Glomerular visceral epithelial cell (primary cell): Measurements from ENCODE around the gene FAM83F.
"Not testable (repeated sequence)": the region's sequence is repeated elsewhere in the genome, so short reads cannot be mapped to it uniquely, and the experiment has no call there.

Experiments
- DNase-seq: peaks from one replicate; pipeline ENCODE4 v3.0.0-alpha.2; 2016; ENCODE audit errors: extremely low spot score

FAM83F gene

GRCh38 chr22:40014667-40015248 lies 20.0 kb downstream of the FAM83F start:
- DNase-seq, result no peak

GRCh38 chr22:40015358-40015976 lies 20.7 kb downstream of the FAM83F start:
- no peak for DNase-seq

DNA sequence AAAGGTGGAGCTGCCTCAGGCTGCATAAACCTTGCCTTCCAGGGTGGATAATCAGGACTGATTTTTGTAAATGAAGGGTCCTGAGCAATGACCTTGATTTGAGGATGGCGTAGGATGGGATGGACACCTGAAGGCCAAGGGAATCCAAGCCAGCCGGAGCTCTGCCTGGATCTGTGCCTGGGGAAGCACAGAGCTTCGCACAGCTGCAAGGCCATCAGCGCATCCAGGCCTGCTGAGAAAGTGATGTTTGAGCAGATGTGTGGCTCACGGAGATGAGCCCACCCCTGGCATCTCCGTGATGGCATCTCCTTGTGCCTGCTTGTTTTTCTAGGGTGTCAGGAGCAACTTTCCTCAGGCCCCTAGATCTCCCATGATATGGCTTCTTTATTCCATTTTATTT lies 23.3 kb downstream of the FAM83F start:
- no peak for DNase-seq

- no peak for DNase-seq
These were observed 24.3 kb downstream of the FAM83F start for GRCh38 chr22:40019100-40019499.

DNA sequence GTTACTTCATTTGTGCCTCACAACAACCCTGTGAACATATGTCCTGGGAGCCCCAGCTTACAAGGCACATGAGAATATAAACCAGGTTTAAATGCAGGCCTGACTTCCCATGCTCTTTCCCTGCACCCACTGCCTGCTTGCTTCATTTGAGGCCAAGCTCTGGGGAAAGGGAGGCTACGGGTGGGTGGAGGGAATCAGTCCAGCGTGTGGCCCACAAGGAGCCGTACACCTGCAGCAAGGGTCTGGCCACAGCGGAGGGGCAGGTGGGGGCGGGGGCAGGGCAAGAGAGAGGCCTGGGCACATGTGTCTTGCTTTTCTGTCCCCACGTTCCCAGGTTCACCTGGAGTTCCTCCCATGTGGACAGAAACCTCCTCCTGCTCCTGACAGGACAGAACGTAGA lies 26.2 kb downstream of the FAM83F start:
- DNase-seq, result no peak

- no peak for DNase-seq
These were observed 26.7 kb downstream of the FAM83F start for GRCh38 chr22:40021401-40022000.

DNA sequence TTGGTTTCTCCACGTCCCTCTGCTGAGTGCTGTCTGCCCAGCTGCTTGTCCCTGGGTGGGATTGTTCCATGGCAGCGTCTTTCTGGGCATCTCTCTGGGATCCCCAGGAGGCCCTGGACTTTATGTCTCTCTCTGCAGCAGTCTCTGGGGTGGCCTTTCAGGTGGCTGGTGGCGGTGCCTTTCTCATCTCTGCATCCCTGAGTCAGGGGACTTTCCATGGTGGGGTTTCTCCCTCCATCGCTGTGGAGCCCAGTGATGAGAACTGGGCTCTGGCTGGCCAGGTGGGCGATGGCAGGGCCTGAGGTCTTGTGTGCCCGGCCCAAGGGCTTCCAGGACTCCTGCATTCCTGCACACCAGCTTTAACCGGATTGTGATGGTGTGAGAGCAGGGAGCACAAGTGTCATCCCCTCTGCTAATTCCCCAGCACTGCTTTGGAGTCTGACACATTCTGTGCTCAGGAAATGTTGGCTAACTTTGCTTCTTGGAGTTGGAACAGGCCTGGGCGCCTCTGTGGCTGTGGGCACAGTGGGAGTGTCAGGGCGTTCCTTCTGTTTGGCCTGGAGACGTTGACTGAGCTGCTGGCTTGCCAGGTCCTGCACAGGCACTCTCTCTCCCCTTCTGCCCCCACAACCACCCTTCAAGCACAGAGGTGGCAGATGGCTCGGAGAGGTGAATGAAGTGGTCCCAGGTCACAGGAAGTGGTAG lies 27.9 kb downstream of the FAM83F start:
- no peak for DNase-seq

- no peak for DNase-seq
These were observed 28.6 kb downstream of the FAM83F start for GRCh38 chr22:40023341-40023841.

- peak; percentile 60 for DNase-seq
These were observed 29.7 kb downstream of the FAM83F start for GRCh38 chr22:40024201-40025061.

GRCh38 chr22:40025062-40025379 lies 30.3 kb downstream of the FAM83F start:
- not testable (repeated sequence) for DNase-seq

GRCh38 chr22:40025856-40026255 lies 31.1 kb downstream of the FAM83F start:
- DNase-seq, result no peak

GRCh38 chr22:40026641-40027040 lies 31.9 kb downstream of the FAM83F start:
- DNase-seq, result no peak

GRCh38 chr22:40027191-40028097 lies 32.7 kb downstream of the FAM83F start:
- DNase-seq, result no peak

DNA sequence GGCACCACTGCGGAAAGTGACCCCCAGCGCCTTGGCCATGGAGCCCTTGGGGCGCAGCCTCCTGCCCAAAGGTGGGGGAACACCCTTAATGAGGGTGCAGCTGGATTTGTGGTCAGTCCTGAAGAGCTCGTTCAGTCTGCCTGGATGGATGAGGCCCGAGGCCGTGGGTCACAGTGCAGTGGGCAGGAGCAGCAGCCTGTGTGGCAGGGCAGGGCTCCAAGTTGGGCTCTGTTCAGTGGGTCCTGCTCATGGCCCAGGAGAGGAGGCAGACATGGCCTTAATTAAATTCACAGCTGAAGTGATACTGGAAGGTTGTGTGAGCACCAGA lies 33.3 kb downstream of the FAM83F start:
- no peak for DNase-seq

DNA sequence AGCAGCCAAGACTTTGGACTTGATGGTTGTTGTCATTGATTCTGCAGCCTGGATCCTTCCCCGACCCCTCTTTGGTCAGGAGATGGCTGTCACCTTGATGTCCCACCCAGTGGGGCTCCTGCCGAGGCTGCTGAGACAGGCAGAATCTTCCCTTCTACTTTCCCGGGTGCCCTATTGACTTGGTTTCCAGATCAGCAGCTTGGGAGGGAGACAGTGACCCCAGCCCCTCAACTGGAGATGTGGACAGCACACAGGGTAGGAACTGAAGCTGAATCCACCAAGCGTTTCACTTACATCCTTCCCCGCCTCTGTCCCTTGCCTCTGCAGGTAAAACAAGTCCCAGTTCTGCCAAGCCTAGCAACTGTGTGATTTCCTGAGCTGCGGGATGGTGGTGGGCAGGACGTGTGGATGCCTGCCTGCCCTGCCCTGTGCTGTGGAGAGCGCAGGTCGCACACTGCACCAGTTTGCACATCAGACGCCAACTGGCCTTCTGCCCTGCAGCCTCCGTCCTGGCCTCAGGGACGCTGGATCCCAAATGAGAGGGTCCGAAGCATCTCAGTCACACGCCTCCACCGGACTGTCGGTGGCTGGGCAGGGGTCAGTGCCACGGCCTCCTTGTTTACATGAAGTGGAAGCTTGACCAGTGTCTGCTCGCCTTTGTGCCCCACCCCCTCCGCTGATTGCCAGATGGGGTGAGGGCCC lies 34.6 kb downstream of the FAM83F start:
- DNase-seq, result no peak

DNA sequence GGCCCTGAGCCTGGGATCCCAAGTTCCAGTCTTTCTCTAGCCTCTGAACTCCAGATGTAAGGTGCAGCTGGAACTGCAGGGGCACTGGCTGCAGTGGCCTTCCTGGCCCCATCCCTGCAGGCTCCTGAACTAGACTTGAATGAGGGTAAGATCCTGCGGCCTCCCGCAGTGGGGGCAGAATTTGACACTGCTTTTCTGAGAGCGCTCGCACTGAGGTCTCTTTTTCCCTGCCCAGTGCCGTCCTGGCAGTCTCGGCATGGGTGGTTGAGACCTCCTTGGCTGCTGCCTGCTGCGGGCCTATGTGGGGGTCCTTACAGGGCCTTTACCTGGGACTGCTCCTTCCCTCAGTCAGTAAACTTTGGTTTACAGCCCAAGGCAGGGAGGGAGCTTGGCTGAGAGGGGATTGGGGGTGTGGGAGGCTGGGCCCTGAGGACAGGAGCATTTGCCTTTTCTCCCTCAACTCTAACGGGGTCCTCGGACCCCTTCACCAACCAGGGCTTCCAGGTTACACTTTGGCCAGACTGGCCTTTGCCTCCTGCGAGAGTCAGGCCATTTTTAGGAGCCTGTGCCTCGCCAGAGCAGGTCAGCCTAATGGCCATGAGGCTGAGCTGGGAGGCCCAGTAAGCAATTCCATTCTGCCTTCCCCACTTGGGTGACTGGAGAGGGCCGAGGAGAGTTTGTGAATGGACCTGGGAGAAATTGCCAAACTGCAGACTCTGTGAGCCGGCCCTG lies 35.4 kb downstream of the FAM83F start:
- DNase-seq, result no peak

- no peak for DNase-seq
These were observed 36.0 kb downstream of the FAM83F start for GRCh38 chr22:40030758-40031095.

- DNase-seq, result no peak
These were observed 37.2 kb downstream of the FAM83F start for GRCh38 chr22:40031766-40032470.
